ENCODE data around the gene UXS1.

Gene UXS1

GRCh38 chr2:106094131-106094841 is 99.8 kb downstream of the UXS1 start:
- no peak for DNase-seq
- peaks cover 1% of the 10 kb centered on the region for H3K9me3 Mint-ChIP-seq
- no peak for TF ChIP-seq CTCF (IDR thresholded peaks at IDR 0.05)
- H3K27ac Mint-ChIP-seq = no peak overlapping the region
- no peak overlapping the region for H3K4me3 Mint-ChIP-seq
- peaks cover 22% of the 10 kb centered on the region for H3K4me1 Mint-ChIP-seq
- H3K36me3 Mint-ChIP-seq (ENCODE audit: low read depth) = peaks cover 69% of the 10 kb centered on the region
- no peaks in the 10 kb centered on the region for H3K27me3 Mint-ChIP-seq (ENCODE audit: low read depth, poor library complexity)

GRCh38 chr2:106090916-106091618 is 103.0 kb downstream of the UXS1 start:
- TF ChIP-seq CTCF (IDR thresholded peaks at IDR 0.05) = no peak
- H3K9me3 Mint-ChIP-seq = peaks cover 14% of the 10 kb centered on the region
- no peak overlapping the region for H3K4me3 Mint-ChIP-seq
- no peak for DNase-seq
- peaks cover 68% of the 10 kb centered on the region for H3K36me3 Mint-ChIP-seq (ENCODE audit: low read depth)
- H3K27me3 Mint-ChIP-seq (ENCODE audit: low read depth, poor library complexity) = no peaks in the 10 kb centered on the region
- H3K27ac Mint-ChIP-seq = no peak overlapping the region
- H3K4me1 Mint-ChIP-seq = peaks cover 3% of the 10 kb centered on the region

- Mint-ChIP-seq H3K4me1 (no peaks in the 10 kb centered on the region), H3K4me3 (no peak overlapping the region), H3K27ac (no peak overlapping the region), H3K27me3 (ENCODE audit: low read depth, poor library complexity) (no peaks in the 10 kb centered on the region), H3K36me3 (ENCODE audit: low read depth) (peaks cover 64% of the 10 kb centered on the region), H3K9me3 (peaks cover 14% of the 10 kb centered on the region)
- no peak for DNase-seq
- TF ChIP-seq CTCF (IDR thresholded peaks at IDR 0.05) = no peak
These were observed 104.5 kb downstream of the UXS1 start for GRCh38 chr2:106089611-106090010.

DNA sequence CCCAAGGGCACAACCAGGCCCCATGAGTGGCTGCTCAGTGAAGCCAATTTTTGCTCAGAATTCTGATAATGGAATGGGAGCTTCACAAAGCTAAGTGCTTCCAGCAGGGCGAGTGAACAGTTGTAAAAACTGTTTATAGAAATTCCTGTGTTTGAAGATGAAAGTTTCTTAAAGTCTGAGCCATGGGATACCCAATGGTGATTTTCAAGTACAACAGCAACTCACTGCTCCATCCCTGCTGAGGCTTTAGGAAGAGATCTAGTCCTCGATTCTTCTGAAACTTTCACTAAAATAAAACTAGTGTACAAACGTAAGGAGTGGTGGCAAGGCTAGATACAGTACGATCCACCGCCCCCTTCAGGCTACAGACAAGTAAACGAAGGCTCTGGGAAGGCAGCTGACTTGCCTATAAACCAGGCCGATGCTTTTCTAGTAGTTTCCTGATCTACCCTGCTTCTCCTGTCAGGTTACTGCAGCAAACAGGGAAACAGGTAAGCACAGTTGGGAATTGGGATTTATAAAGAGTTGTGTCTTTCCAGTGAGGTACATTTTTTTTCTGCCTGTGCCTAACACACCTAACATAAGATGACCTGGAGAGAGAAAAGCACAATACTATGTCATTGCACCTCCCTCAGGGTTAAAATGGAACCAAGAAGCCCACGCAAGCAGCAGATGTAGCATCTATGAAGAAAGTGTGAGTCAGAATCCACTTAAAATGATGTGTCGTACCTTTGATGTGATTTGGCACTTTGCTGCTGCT is 108.7 kb downstream of the UXS1 start:
- no peak overlapping the region for H3K4me3 Mint-ChIP-seq
- H3K4me1 Mint-ChIP-seq = peaks cover 14% of the 10 kb centered on the region
- no peaks in the 10 kb centered on the region for H3K27me3 Mint-ChIP-seq (ENCODE audit: low read depth, poor library complexity)
- H3K36me3 Mint-ChIP-seq (ENCODE audit: low read depth) = peaks cover 22% of the 10 kb centered on the region
- no peak overlapping the region for H3K27ac Mint-ChIP-seq
- DNase-seq = no peak
- TF ChIP-seq CTCF (IDR thresholded peaks at IDR 0.05) = no peak
- peaks cover 24% of the 10 kb centered on the region for H3K9me3 Mint-ChIP-seq

DNA sequence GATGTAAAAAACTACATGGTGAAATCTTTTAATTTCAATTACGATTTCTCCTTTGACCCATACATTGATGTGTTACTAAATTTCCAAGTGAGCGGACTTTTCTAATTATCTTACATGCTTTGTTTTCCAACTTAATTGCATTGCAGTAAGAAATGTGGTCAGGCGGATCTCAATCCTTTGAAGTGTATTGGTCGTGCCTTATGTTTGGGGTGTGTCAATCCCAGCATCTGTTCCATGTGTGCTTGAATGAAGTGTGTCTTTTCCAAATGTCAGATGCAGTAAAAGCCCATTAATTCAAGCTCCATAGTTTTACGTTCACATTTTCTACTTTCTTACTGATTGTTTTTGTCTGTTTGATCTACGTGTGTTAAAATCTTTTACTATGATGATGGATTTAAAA is 113.1 kb downstream of the UXS1 start:
- DNase-seq = no peak
- Mint-ChIP-seq H3K27ac (no peak overlapping the region), H3K4me3 (no peak overlapping the region), H3K36me3 (ENCODE audit: low read depth) (no peaks in the 10 kb centered on the region), H3K4me1 (peaks cover 28% of the 10 kb centered on the region), H3K9me3 (peaks cover 10% of the 10 kb centered on the region), H3K27me3 (ENCODE audit: low read depth, poor library complexity) (no peaks in the 10 kb centered on the region)
- TF ChIP-seq CTCF (IDR thresholded peaks at IDR 0.05) = no peak
